Measurements from ENCODE around the gene MAFF. TPM values are rescaled to one million over a fixed set of nuclear protein-coding genes. Genes with fewer than 3 reads are reported as not detected.

Gene MAFF
- polyA plus RNA-seq, 1 of the 3 experiments (the other 2 are of a cell fraction): 7.9 TPM

DNA sequence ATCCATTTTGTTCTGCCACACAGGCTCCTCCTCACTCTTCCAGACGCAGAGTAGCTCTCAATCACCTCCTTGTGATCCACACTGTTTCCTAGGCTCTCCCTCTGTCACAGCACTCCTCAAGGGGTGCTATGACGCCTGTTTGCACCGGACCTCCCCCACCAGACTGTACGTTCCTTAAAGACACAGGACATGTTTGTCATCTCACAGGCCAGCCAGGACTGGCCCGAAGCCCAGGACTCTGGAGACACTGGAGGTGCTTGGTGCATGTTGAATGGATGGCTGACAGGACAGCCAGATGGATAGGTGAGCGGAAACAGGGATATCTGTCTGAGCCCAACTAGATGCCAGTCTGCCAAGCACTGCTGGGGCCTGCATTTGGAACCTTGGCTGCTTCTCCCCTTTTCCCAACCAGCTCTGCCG is 33.8 kb upstream of the MAFF start:
- Histone ChIP-seq H3K79me2 (ENCODE audit: insufficient read depth) (no peaks in the 10 kb centered on the region), H3K4me1 (ENCODE audit: control insufficient read depth in 1 of 2, insufficient read depth in 2 of 2, low read depth in 1 of 2, low read length in 1 of 2) (peaks cover 0 to 32% of the 10 kb centered on the region in 2 experiments; a peak in 1 of 4 replicates), H3F3A (replicated peaks; ENCODE audit: insufficient read depth) (no peaks in the 10 kb centered on the region), H2AFZ (ENCODE audit: low read depth) (no peak overlapping the region), H3K4me2 (no peak overlapping the region), H3K36me3 (replicated peaks in 1 of 2; ENCODE audit: control insufficient read depth in 1 of 2, insufficient read depth in 2 of 2, low read length in 1 of 2) (no peaks in the 10 kb centered on the region), H3K9ac (no peak overlapping the region), H3K9me2 (no peaks in the 10 kb centered on the region), H3K27ac (ENCODE audit: low read depth in 2 of 2, low read length in 1 of 2) (no peak overlapping the region), H3K4me3 (ENCODE audit: low read depth in 2 of 2, low read length in 1 of 2) (no peak overlapping the region), H3K9me3 (no peaks in the 10 kb centered on the region), H4K20me1 (ENCODE audit: insufficient read depth) (no peaks in the 10 kb centered on the region), H3K27me3 (ENCODE audit: insufficient read depth) (no peaks in the 10 kb centered on the region)
- WGBS (ENCODE audit: low lambda C conversion rate): 81% methylated on average over 5 of the region's 7 CpGs
- TF ChIP-seq EP300 (IDR thresholded peaks at IDR 0.05; ENCODE audit: borderline replicate concordance in 1 of 2, low read depth in 1 of 2, low read length in 1 of 2): no peak
- TF ChIP-seq FOXJ3 (CRISPR knock-in tag; IDR thresholded peaks at IDR 0.05): no peak
- TF ChIP-seq MEF2A (IDR thresholded peaks at IDR 0.05; ENCODE audit: borderline replicate concordance, low read depth): no peak
- TF ChIP-seq, protein P1, sequence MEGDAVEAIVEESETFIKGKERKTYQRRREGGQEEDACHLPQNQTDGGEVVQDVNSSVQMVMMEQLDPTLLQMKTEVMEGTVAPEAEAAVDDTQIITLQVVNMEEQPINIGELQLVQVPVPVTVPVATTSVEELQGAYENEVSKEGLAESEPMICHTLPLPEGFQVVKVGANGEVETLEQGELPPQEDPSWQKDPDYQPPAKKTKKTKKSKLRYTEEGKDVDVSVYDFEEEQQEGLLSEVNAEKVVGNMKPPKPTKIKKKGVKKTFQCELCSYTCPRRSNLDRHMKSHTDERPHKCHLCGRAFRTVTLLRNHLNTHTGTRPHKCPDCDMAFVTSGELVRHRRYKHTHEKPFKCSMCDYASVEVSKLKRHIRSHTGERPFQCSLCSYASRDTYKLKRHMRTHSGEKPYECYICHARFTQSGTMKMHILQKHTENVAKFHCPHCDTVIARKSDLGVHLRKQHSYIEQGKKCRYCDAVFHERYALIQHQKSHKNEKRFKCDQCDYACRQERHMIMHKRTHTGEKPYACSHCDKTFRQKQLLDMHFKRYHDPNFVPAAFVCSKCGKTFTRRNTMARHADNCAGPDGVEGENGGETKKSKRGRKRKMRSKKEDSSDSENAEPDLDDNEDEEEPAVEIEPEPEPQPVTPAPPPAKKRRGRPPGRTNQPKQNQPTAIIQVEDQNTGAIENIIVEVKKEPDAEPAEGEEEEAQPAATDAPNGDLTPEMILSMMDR (IDR thresholded peaks at IDR 0.05): no peak
- no peak for TF ChIP-seq GABPA (IDR thresholded peaks at IDR 0.05; ENCODE audit: low read depth)
- TF ChIP-seq RCOR1 (IDR thresholded peaks at IDR 0.05; ENCODE audit: low read length): no peak
- no peak for TF ChIP-seq JUND (IDR thresholded peaks at IDR 0.05)
- TF ChIP-seq CHD2 (IDR thresholded peaks at IDR 0.05; ENCODE audit: low read length, partially characterized antibody): no peak
- no peak for TF ChIP-seq FOXM1 (IDR thresholded peaks at IDR 0.05; ENCODE audit: low read depth)
- TF ChIP-seq, protein P2, sequence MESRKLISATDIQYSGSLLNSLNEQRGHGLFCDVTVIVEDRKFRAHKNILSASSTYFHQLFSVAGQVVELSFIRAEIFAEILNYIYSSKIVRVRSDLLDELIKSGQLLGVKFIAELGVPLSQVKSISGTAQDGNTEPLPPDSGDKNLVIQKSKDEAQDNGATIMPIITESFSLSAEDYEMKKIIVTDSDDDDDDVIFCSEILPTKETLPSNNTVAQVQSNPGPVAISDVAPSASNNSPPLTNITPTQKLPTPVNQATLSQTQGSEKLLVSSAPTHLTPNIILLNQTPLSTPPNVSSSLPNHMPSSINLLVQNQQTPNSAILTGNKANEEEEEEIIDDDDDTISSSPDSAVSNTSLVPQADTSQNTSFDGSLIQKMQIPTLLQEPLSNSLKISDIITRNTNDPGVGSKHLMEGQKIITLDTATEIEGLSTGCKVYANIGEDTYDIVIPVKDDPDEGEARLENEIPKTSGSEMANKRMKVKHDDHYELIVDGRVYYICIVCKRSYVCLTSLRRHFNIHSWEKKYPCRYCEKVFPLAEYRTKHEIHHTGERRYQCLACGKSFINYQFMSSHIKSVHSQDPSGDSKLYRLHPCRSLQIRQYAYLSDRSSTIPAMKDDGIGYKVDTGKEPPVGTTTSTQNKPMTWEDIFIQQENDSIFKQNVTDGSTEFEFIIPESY (IDR thresholded peaks at IDR 0.05; ENCODE audit: borderline replicate concordance, low read depth): no peak
- TF ChIP-seq NRF1 (IDR thresholded peaks at IDR 0.05; ENCODE audit: low read depth, low read length): no peak
- no peak for TF ChIP-seq RXRA (IDR thresholded peaks at IDR 0.05; ENCODE audit: borderline replicate concordance, low read depth)
- DNase-seq: no peak
- CTCF ChIA-PET: interaction anchor here (0.8 to 1.1 kb wide), 2 partner anchors 10 to 22 kb away, joined by 3 read pairs; no protein-coding TSS in a partner anchor
- POLR2A ChIA-PET: no interaction called here

DNA sequence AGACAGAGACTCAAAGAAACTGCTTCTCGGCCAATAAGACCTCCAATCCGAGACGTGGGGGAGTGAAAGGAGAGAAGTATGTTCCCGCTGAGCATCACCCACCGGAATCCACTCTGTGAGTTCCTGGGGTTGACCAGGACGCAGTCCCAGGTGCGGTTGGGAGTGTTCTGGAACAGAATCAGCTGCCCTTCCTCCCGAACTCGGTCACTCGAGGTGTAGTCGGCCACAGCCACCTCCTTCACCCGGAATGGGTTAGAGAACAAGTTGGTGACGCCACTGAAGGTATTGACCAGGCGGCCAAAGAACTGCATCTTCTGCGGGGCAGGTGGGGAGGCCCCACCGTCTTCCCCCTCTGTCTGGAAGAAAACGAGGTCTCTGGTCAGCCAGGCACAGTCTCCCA is 32.7 kb upstream of the MAFF start:
- peaks cover 0 to 26% of the 10 kb centered on the region in 2 experiments; a peak in 1 of 4 replicates for H3K4me1 ChIP-seq (ENCODE audit: control insufficient read depth in 1 of 2, insufficient read depth in 2 of 2, low read depth in 1 of 2, low read length in 1 of 2)
- no peaks in the 10 kb centered on the region for H3K27me3 ChIP-seq (ENCODE audit: insufficient read depth)
- H3K9ac ChIP-seq: no peak overlapping the region
- DNase-seq: no peak
- 91% methylated on average over 6 of the region's 17 CpGs for WGBS (ENCODE audit: low lambda C conversion rate)
- no peaks in the 10 kb centered on the region for H4K20me1 ChIP-seq (ENCODE audit: insufficient read depth)
- H3F3A ChIP-seq (replicated peaks; ENCODE audit: insufficient read depth): no peaks in the 10 kb centered on the region
- POLR2A ChIA-PET: no interaction called here
- no peaks in the 10 kb centered on the region for H3K36me3 ChIP-seq (replicated peaks in 1 of 2; ENCODE audit: control insufficient read depth in 1 of 2, insufficient read depth in 2 of 2, low read length in 1 of 2)
- no peak overlapping the region for H3K4me2 ChIP-seq
- no peaks in the 10 kb centered on the region for H3K9me2 ChIP-seq
- no peak overlapping the region for H3K4me3 ChIP-seq (ENCODE audit: low read depth in 2 of 2, low read length in 1 of 2)
- H3K27ac ChIP-seq (ENCODE audit: low read depth in 2 of 2, low read length in 1 of 2): no peak overlapping the region
- CTCF ChIA-PET: no interaction called here
- H3K79me2 ChIP-seq (ENCODE audit: insufficient read depth): no peaks in the 10 kb centered on the region
- no peaks in the 10 kb centered on the region for H3K9me3 ChIP-seq
- no peak overlapping the region for H2AFZ ChIP-seq (ENCODE audit: low read depth)
- no peak for TF ChIP-seq MEF2A (IDR thresholded peaks at IDR 0.05; ENCODE audit: borderline replicate concordance, low read depth)
- TF ChIP-seq, protein P3, sequence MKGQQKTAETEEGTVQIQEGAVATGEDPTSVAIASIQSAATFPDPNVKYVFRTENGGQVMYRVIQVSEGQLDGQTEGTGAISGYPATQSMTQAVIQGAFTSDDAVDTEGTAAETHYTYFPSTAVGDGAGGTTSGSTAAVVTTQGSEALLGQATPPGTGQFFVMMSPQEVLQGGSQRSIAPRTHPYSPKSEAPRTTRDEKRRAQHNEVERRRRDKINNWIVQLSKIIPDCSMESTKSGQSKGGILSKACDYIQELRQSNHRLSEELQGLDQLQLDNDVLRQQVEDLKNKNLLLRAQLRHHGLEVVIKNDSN (IDR thresholded peaks at IDR 0.05; ENCODE audit: borderline replicate concordance, low read depth): no peak
- no peak for TF ChIP-seq GATA2 (CRISPR knock-in tag; IDR thresholded peaks at IDR 0.05)
- no peak for TF ChIP-seq TEAD4 (IDR thresholded peaks at IDR 0.05; ENCODE audit: borderline replicate concordance, insufficient read depth)
- TF ChIP-seq FOXM1 (IDR thresholded peaks at IDR 0.05; ENCODE audit: low read depth): no peak
- TF ChIP-seq, protein P4, sequence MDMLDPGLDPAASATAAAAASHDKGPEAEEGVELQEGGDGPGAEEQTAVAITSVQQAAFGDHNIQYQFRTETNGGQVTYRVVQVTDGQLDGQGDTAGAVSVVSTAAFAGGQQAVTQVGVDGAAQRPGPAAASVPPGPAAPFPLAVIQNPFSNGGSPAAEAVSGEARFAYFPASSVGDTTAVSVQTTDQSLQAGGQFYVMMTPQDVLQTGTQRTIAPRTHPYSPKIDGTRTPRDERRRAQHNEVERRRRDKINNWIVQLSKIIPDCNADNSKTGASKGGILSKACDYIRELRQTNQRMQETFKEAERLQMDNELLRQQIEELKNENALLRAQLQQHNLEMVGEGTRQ (IDR thresholded peaks at IDR 0.05; ENCODE audit: borderline replicate concordance, low read depth, low read length): no peak
- TF ChIP-seq, protein P2 (IDR thresholded peaks at IDR 0.05; ENCODE audit: borderline replicate concordance, low read depth): no peak
- no peak for TF ChIP-seq SIN3A (IDR thresholded peaks at IDR 0.05; ENCODE audit: borderline replicate concordance, low read depth, low read length)
- TF ChIP-seq NRF1 (IDR thresholded peaks at IDR 0.05; ENCODE audit: low read depth, low read length): no peak
- no peak for TF ChIP-seq RXRA (IDR thresholded peaks at IDR 0.05; ENCODE audit: borderline replicate concordance, low read depth)
- TF ChIP-seq MXI1 (IDR thresholded peaks at IDR 0.05; ENCODE audit: low read depth, low read length): no peak
- TF ChIP-seq GABPA (IDR thresholded peaks at IDR 0.05; ENCODE audit: low read depth): no peak
